K562 (cell line): ENCODE data around the gene AP3B1. TPM values are rescaled to one million over a fixed set of nuclear protein-coding genes. Genes with fewer than 3 reads are reported as not detected.

ENCODE experiments used
- ATAC-seq: fragments of 200-7000 bp; cut with Tn5 transposase; 3 replicates; pipeline ENCODE4 v1.9.1; 2020; ENCODE audit warnings: moderate library complexity
- BruUV-seq: library from RNA; stranded (reverse); fragments of 400-500 nt; replicated peaks from 2 replicates; lab custom pipeline; 2021; lab: Mats Ljungman, UMichigan
- CTCF ChIA-PET: fragments of 300-600 bp; formaldehyde crosslinking; extraction: SDS; loops from one replicate; lab custom pipeline; 2021; ENCODE audit warnings: low intra/inter-chr PET ratio; lab: Yijun Ruan, JAX
- POLR2A ChIA-PET: fragments of 300-600, 350-650 bp; sonication (Branson Sonifier 250); formaldehyde crosslinking; extraction: SDS; loops from one replicate; lab custom pipeline; 2021; ENCODE audit warnings: antibody characterized with exemption, inconsistent platforms; lab: Yijun Ruan, JAX
- DNase-seq, 4 experiments: peaks; one replicate each; pipeline versions ENCODE4 v3.0.0 to v3.0.0-alpha.2; 2011 to 2018; ENCODE audit warnings: low spot score in 3 of 4, mixed read lengths in 3 of 4; ENCODE audit errors: extremely low read depth in 1 of 4
- FAIRE-seq: peaks from 2 replicates; lab custom pipeline; 2011; peaks lifted over from hg19 to GRCh38; lab: Jason Lieb, UNC
- H2AFZ ChIP-seq: 2 replicates; pipeline ENCODE4 v1.6.0; 2011; ENCODE audit warnings: low read depth, low read length, control low read depth, inconsistent platforms
- H3K27ac ChIP-seq: fragments of 200-600 bp; 3 replicates; pipeline ENCODE4 v1.8.0; 2011; ENCODE audit warnings: low read depth, mild to moderate bottlenecking, control low read depth, inconsistent platforms, low read length, moderate library complexity, mixed read lengths; ENCODE audit errors: extremely low read depth
- H3K27me3 ChIP-seq, 2 experiments: fragments of 300-600 bp in 1 of 2; 2 replicates in 1 of 2; 3 replicates in 1 of 2; pipeline versions ENCODE4 v1.6.0 to v1.8.0; 2011; ENCODE audit warnings: inconsistent platforms in 2 of 2, low read length in 2 of 2, mild to moderate bottlenecking in 1 of 2, mixed read lengths in 1 of 2, moderate library complexity in 1 of 2; ENCODE audit not compliant: control insufficient read depth in 2 of 2, insufficient read depth in 2 of 2
- H3K36me3 ChIP-seq: fragments of 300-600 bp; 3 replicates; pipeline ENCODE4 v1.8.0; 2011; ENCODE audit warnings: mild to moderate bottlenecking, low read length, inconsistent platforms; ENCODE audit not compliant: control insufficient read depth, insufficient read depth
- H3K4me1 ChIP-seq, 2 experiments: fragments of 200-600 bp in 1 of 2; replicated peaks in 1 of 2; 2 replicates in 1 of 2; 3 replicates in 1 of 2; pipeline versions ENCODE4 v1.5.1 to v1.8.0; 2011; ENCODE audit warnings: inconsistent platforms in 2 of 2, low read length in 2 of 2, mild to moderate bottlenecking in 1 of 2, mixed read lengths in 1 of 2, moderate library complexity in 1 of 2; ENCODE audit not compliant: control insufficient read depth in 2 of 2, insufficient read depth in 2 of 2
- H3K4me2 ChIP-seq: 2 replicates; pipeline ENCODE4 v1.6.1; 2011; ENCODE audit warnings: low read length, control low read depth, inconsistent platforms, mixed read lengths; ENCODE audit not compliant: insufficient read depth
- H3K4me3 ChIP-seq: fragments of 200-600 bp; sonication (generic), shearing (Covaris generic); 2 replicates; pipeline ENCODE4 v1.5.1; 2016; ENCODE audit warnings: control low read depth, inconsistent platforms
- H3K79me2 ChIP-seq: fragments of 200-600 bp; 3 replicates; pipeline ENCODE4 v1.8.0; 2011; ENCODE audit warnings: low read length, inconsistent platforms; ENCODE audit not compliant: control insufficient read depth, insufficient read depth
- H3K9ac ChIP-seq, 2 experiments: 2 replicates each; pipeline versions ENCODE4 v1.6.0 to v1.6.1; 2011; ENCODE audit warnings: low read depth in 2 of 2, low read length in 2 of 2, control low read depth in 1 of 2, inconsistent platforms in 1 of 2, mild to moderate bottlenecking in 1 of 2, mixed read lengths in 1 of 2; ENCODE audit not compliant: insufficient read depth in 1 of 2
- H3K9me1 ChIP-seq: one replicate; pipeline ENCODE4 v1.6.0; 2011; ENCODE audit warnings: inconsistent platforms, mild to moderate bottlenecking, low read length, moderate library complexity; ENCODE audit not compliant: control insufficient read depth, insufficient read depth
- H3K9me3 ChIP-seq: replicated peaks from 2 replicates; pipeline ENCODE4 v1.5.1; 2011; ENCODE audit warnings: low read depth, low read length, inconsistent platforms; ENCODE audit not compliant: control insufficient read depth, insufficient read depth
- H4K20me1 ChIP-seq: replicated peaks from 2 replicates; pipeline ENCODE4 v1.6.1; 2011; ENCODE audit warnings: low read length, inconsistent platforms, mixed read lengths; ENCODE audit not compliant: control insufficient read depth, insufficient read depth
- EP300 ChIP-seq: IDR thresholded peaks from 2 replicates; pipeline ENCODE4 v1.6.1; 2012; ENCODE audit warnings: low read length, improper control_type of control experiment
- ETV6 ChIP-seq, 3 experiments: fragments of 150-350 bp in 1 of 3; sonication (generic) in 1 of 3; formaldehyde crosslinking in 1 of 3; IDR thresholded peaks; 2 replicates each; pipeline versions ENCODE4 v1.6.1 to v1.8.0; 2014 to 2022; ENCODE audit warnings: borderline replicate concordance in 2 of 3, low read depth in 2 of 3, antibody characterized with exemption in 1 of 3, low read length in 1 of 3, mild to moderate bottlenecking in 1 of 3, missing genetic modification reagents in 1 of 3
- HDAC8 ChIP-seq: fragments of 450-650 bp; IDR thresholded peaks from 2 replicates; pipeline ENCODE4 v1.6.1; 2016; ENCODE audit warnings: mild to moderate bottlenecking, missing genetic modification characterization, moderate library complexity, missing compliant biosample characterization
- NKRF ChIP-seq: fragments of 450-650 bp; IDR thresholded peaks from 2 replicates; pipeline ENCODE4 v1.6.1; 2016; ENCODE audit warnings: borderline replicate concordance
- OTX1 ChIP-seq: fragments of 450-650 bp; formaldehyde crosslinking; IDR thresholded peaks from 2 replicates; pipeline ENCODE4 v1.4.0; 2022; ENCODE audit warnings: mild to moderate bottlenecking
- RFX5 ChIP-seq: IDR thresholded peaks from 2 replicates; pipeline ENCODE4 v1.6.1; 2011; ENCODE audit warnings: low read depth, mild to moderate bottlenecking, improper control_type of control experiment, low read length
- ZBTB8A ChIP-seq: fragments of 450-650 bp; IDR thresholded peaks from 2 replicates; pipeline ENCODE4 v1.6.1; 2018; ENCODE audit warnings: mild to moderate bottlenecking, moderate library complexity; ENCODE audit not compliant: partially characterized antibody
- ZKSCAN1 ChIP-seq: fragments of 150-350 bp; IDR thresholded peaks from 2 replicates; pipeline ENCODE4 v1.6.1; 2016; ENCODE audit warnings: low read depth, low read length
- ZNF347 ChIP-seq: fragments of 450-650 bp; formaldehyde crosslinking; IDR thresholded peaks from 2 replicates; pipeline ENCODE4 v1.4.0; 2020; ENCODE audit warnings: low read depth, mild to moderate bottlenecking, moderate library complexity
- ZNF766 ChIP-seq: fragments of 200-800 bp; sonication (Bioruptor generic); conservative IDR thresholded peaks from 2 replicates; pipeline ENCODE4 v1.6.1; 2016; ENCODE audit warnings: missing genetic modification characterization, missing compliant biosample characterization
- ZSCAN32 ChIP-seq: fragments of 450-650 bp; formaldehyde crosslinking; IDR thresholded peaks from 2 replicates; pipeline ENCODE4 v1.4.0; 2020; ENCODE audit warnings: mild to moderate bottlenecking, moderate library complexity
- WGBS: fragments of 100-300 bp; shearing (Covaris generic); methylation state at CpG from one replicate; pipeline ENCODE4 v1.1.6; 2016; ENCODE audit warnings: low coverage, mixed read lengths; ENCODE audit not compliant: insufficient coverage; ENCODE audit errors: missing lambda C conversion rate; 5-methylcytosine and 5-hydroxymethylcytosine counted together
- in situ Hi-C: fragments of 300-500 bp; cut with MboI; formaldehyde crosslinking; loops from 4 replicates; pipeline ENCODE4 v1.15.0; 2018; ENCODE audit warnings: inconsistent platforms, mixed read lengths
- intact Hi-C: fragments of 100-400 bp; cut with micrococcal nuclease; formaldehyde crosslinking; loops from 2 replicates; pipeline ENCODE4 v1.14.2; 2022
- polyA plus RNA-seq, 8 experiments: library from polyadenylated mRNA; depleted of rRNA in 4 of 8; stranded (reverse) in 5 of 8; unstranded in 3 of 8; fragments of >200 nt; fragmentation: Nextera tagmentation in 2 of 8; fragmentation: Illumina TruSeq in 1 of 8; extraction: Ambion mirVana in 2 of 8; extraction: Trizol in 1 of 8; gene quantifications; 2 replicates each; pipeline versions ENCODE4 v1.2.1 to v1.2.3, GENCODE V29; 2011 to 2014; ENCODE audit warnings: inconsistent platforms in 1 of 8, missing spikeins in 1 of 8
- total RNA-seq, 7 experiments: library from RNA; depleted of rRNA in 6 of 7; stranded (reverse); fragments of >200 nt in 6 of 7; fragmentation: Illumina TruSeq in 2 of 7; extraction: Trizol in 2 of 7; gene quantifications; 2 replicates each; pipeline versions ENCODE4 v1.2.1 to v1.2.3, GENCODE V29; 2011 to 2021; ENCODE audit warnings: low replicate concordance in 1 of 7

Gene AP3B1
- total and polyA plus RNA-seq, 9 of the 15 experiments (the other 6 are each of a cell fraction or from before 2014, with no cell fraction given): 21.1 to 61.8 (median 42.2) TPM

- TF ChIP-seq ZNF766 (CRISPR knock-in tag): no peak
- TF ChIP-seq OTX1 (CRISPR knock-in tag): no peak
Measured at GRCh38 chr5:78064941-78065472, 229.5 kb downstream of the AP3B1 start (continued).

- no peaks in the 10 kb centered on the region for H3K9me3 ChIP-seq
- no peaks in the 10 kb centered on the region for H3K36me3 ChIP-seq
- H3K27ac ChIP-seq: no peak overlapping the region
- ATAC-seq: no peak
- H3K4me3 ChIP-seq: no peak overlapping the region
- no TSS peak for BruUV-seq
- FAIRE-seq: no peak
- no peaks in the 10 kb centered on the region for H3K9me1 ChIP-seq
- H3K4me2 ChIP-seq: no peak overlapping the region
- H3K27me3 ChIP-seq: no peaks in the 10 kb centered on the region
- ChIA-PET POLR2A (interaction anchor here (0.6 kb wide), 1 partner anchor 9 kb away, joined by 3 read pairs; no protein-coding TSS in a partner anchor), CTCF (no interaction called here)
- H2AFZ ChIP-seq: no peak overlapping the region
- in situ Hi-C loops (no loop called here), intact Hi-C loops (no loop called here)
- no peaks in the 10 kb centered on the region for H3K79me2 ChIP-seq
- no peak overlapping the region for H3K9ac ChIP-seq
- peaks cover 0 to 5% of the 10 kb centered on the region in 2 experiments; a peak in 2 of 5 replicates for H3K4me1 ChIP-seq
- no peak for DNase-seq
- TF ChIP-seq ZKSCAN1 (peak; percentile 86), ZSCAN32 (CRISPR knock-in tag) (no peak)
- 100% methylated on average over 2 of the region's 2 CpGs for WGBS
- H4K20me1 ChIP-seq: no peaks in the 10 kb centered on the region
Measured at GRCh38 chr5:78063495-78063894, 231.0 kb downstream of the AP3B1 start.

- Histone ChIP-seq H3K79me2 (no peaks in the 10 kb centered on the region), H3K4me3 (no peak overlapping the region), H3K4me1 (peaks cover 0 to 5% of the 10 kb centered on the region in 2 experiments; a peak in 2 of 5 replicates), H4K20me1 (no peaks in the 10 kb centered on the region), H3K9me3 (no peaks in the 10 kb centered on the region), H2AFZ (no peak overlapping the region), H3K9me1 (no peaks in the 10 kb centered on the region), H3K36me3 (no peaks in the 10 kb centered on the region), H3K9ac (peak overlapping the region in 1 of 2 experiments; percentile 21; a peak in 1 of 4 replicates), H3K4me2 (no peak overlapping the region), H3K27ac (no peak overlapping the region), H3K27me3 (no peaks in the 10 kb centered on the region)
- BruUV-seq: no TSS peak
- no peak for ATAC-seq
- ChIA-PET CTCF (no interaction called here), POLR2A (interaction anchor here (0.6 kb wide), 1 partner anchor 9 kb away, joined by 3 read pairs; no protein-coding TSS in a partner anchor)
- intact Hi-C loops (no loop called here), in situ Hi-C loops (no loop called here)
- no peak for DNase-seq
- 48% methylated on average over 4 of the region's 4 CpGs for WGBS
- no peak for FAIRE-seq
- TF ChIP-seq RFX5 (no peak), HDAC8 (tag) (no peak), ZBTB8A (no peak), ETV6 (IDR thresholded peaks at IDR 0.05; ENCODE audit: borderline replicate concordance in 1 of 2, low read depth in 2 of 2, low read length in 1 of 2) (no peak), ETV6 (CRISPR knock-in tag; IDR thresholded peaks at IDR 0.05; ENCODE audit: borderline replicate concordance) (no peak), NKRF (no peak), EP300 (no peak), ZNF347 (no peak)
Measured at GRCh38 chr5:78062645-78063044, 231.9 kb downstream of the AP3B1 start.
